HepG2 (cell line): ENCODE data around the gene TUBB4B. TPM values are rescaled to one million over a fixed set of nuclear protein-coding genes. Genes with fewer than 3 reads are reported as not detected.
A peak's percentile ranks its signal among the peaks of the same experiment; 100 is the strongest.

ENCODE experiments used
- EEA1 ChIP-seq: sonication (generic); formaldehyde crosslinking; IDR thresholded peaks from 2 replicates; pipeline ENCODE4 v1.5.1; 2020; ENCODE audit warnings: mild to moderate bottlenecking, missing genetic modification reagents, borderline replicate concordance
- FOSL1 ChIP-seq: sonication (generic); formaldehyde crosslinking; IDR thresholded peaks from 2 replicates; pipeline ENCODE4 v1.9.0; 2021; ENCODE audit warnings: missing genetic modification reagents, borderline replicate concordance
- MED8 ChIP-seq: sonication (generic); formaldehyde crosslinking; IDR thresholded peaks from 2 replicates; pipeline ENCODE4 v1.8.1; 2023; ENCODE audit warnings: mild to moderate bottlenecking, missing genetic modification reagents; ENCODE audit not compliant: insufficient replicate concordance
- MYC ChIP-seq: sonication (generic); formaldehyde crosslinking; IDR thresholded peaks from 2 replicates; pipeline ENCODE4 v1.9.0; 2021; ENCODE audit warnings: missing genetic modification reagents, borderline replicate concordance
- POGZ ChIP-seq: sonication (generic); formaldehyde crosslinking; IDR thresholded peaks from 2 replicates; pipeline ENCODE4 v1.4.0; 2020; ENCODE audit warnings: mild to moderate bottlenecking, missing genetic modification reagents
- PPARG ChIP-seq: conservative IDR thresholded peaks from 2 replicates; pipeline ENCODE4 v1.6.1; 2016; ENCODE audit warnings: missing biosample characterization, missing genetic modification reagents
- RBAK ChIP-seq: sonication (generic); formaldehyde crosslinking; IDR thresholded peaks from 2 replicates; pipeline ENCODE4 v1.5.1; 2020; ENCODE audit warnings: mild to moderate bottlenecking, missing genetic modification reagents
- RFX1 ChIP-seq: fragments of 450-650 bp; IDR thresholded peaks from 2 replicates; pipeline ENCODE4 v1.6.1; 2017
- SETDB1 ChIP-seq: sonication (generic); formaldehyde crosslinking; IDR thresholded peaks from 2 replicates; pipeline ENCODE4 v1.5.1; 2020; ENCODE audit warnings: missing genetic modification reagents, mild to moderate bottlenecking, borderline replicate concordance
- THAP11 ChIP-seq: IDR thresholded peaks from 2 replicates; pipeline ENCODE4 v1.6.1; 2016; ENCODE audit warnings: missing biosample characterization, missing genetic modification reagents
- U2AF2 ChIP-seq: fragments of 200-400 bp; formaldehyde crosslinking; IDR thresholded peaks from 2 replicates; pipeline ENCODE4 v1.6.1; 2017; ENCODE audit warnings: low read depth, mild to moderate bottlenecking, low read length
- ZFP62 ChIP-seq: sonication (generic); formaldehyde crosslinking; IDR thresholded peaks from 2 replicates; pipeline ENCODE4 v1.4.0; 2020; ENCODE audit warnings: missing genetic modification reagents
- ZNF292 ChIP-seq: sonication (generic); formaldehyde crosslinking; IDR thresholded peaks from 2 replicates; pipeline ENCODE4 v1.8.1; 2022; ENCODE audit warnings: mild to moderate bottlenecking, low read depth, missing genetic modification reagents, borderline replicate concordance
- ZNF34 ChIP-seq: sonication (generic); formaldehyde crosslinking; IDR thresholded peaks from 2 replicates; pipeline ENCODE4 v1.4.0; 2020; ENCODE audit warnings: mild to moderate bottlenecking, missing genetic modification reagents, borderline replicate concordance
- ZNF552 ChIP-seq: sonication (generic); formaldehyde crosslinking; IDR thresholded peaks from 2 replicates; pipeline ENCODE4 v1.9.0; 2022; ENCODE audit warnings: missing genetic modification reagents, mild to moderate bottlenecking, borderline replicate concordance
- polyA plus RNA-seq, 8 experiments: library from polyadenylated mRNA; depleted of rRNA in 3 of 8; stranded (reverse) in 7 of 8; unstranded in 1 of 8; fragments of >200 nt; fragmentation: Illumina TruSeq in 4 of 8; extraction: Trizol in 4 of 8; gene quantifications; 2 replicates each; pipeline versions ENCODE4 v1.2.1 to v1.2.3, GENCODE V29; 2011 to 2016; ENCODE audit warnings: low read depth in 4 of 8, missing spikeins in 1 of 8, mixed read lengths in 1 of 8; ENCODE audit not compliant: insufficient read depth in 1 of 8
- total RNA-seq, 5 experiments: library from RNA; depleted of rRNA; stranded (reverse); fragments of >200 nt; fragmentation: Illumina TruSeq; extraction: Trizol; gene quantifications; 2 replicates each; pipeline ENCODE4 v1.2.3, GENCODE V29; 2016; ENCODE audit warnings: low read depth in 1 of 5
- TF ChIP-seq, protein P1 (sequence below), 2 experiments: IDR thresholded peaks; 2 replicates each; pipeline ENCODE4 v1.6.1; 2011 to 2012; ENCODE audit warnings: low read length in 2 of 2, borderline replicate concordance in 1 of 2, low read depth in 1 of 2, mild to moderate bottlenecking in 1 of 2, moderate library complexity in 1 of 2
- TF ChIP-seq, protein P2 (sequence below): sonication (generic); formaldehyde crosslinking; IDR thresholded peaks from 2 replicates; pipeline ENCODE4 v1.4.0; 2020; ENCODE audit warnings: missing genetic modification reagents
- TF ChIP-seq, protein P3 (sequence below): sonication (generic); formaldehyde crosslinking; IDR thresholded peaks from 2 replicates; pipeline ENCODE4 v1.5.0; 2020; ENCODE audit warnings: missing genetic modification reagents
- TF ChIP-seq, protein P4 (sequence below): IDR thresholded peaks from 2 replicates; pipeline ENCODE4 v1.6.1; 2016
- TF ChIP-seq, protein P5 (sequence below): sonication (generic); formaldehyde crosslinking; IDR thresholded peaks from 2 replicates; pipeline ENCODE4 v1.5.1; 2020; ENCODE audit warnings: missing genetic modification reagents, mild to moderate bottlenecking, borderline replicate concordance

The TUBB4B gene
- total and polyA plus RNA-seq, 2 of the 13 experiments (the other 11 are each of a cell fraction or from before 2014, with no cell fraction given) = 182 to 412 TPM

DNA sequence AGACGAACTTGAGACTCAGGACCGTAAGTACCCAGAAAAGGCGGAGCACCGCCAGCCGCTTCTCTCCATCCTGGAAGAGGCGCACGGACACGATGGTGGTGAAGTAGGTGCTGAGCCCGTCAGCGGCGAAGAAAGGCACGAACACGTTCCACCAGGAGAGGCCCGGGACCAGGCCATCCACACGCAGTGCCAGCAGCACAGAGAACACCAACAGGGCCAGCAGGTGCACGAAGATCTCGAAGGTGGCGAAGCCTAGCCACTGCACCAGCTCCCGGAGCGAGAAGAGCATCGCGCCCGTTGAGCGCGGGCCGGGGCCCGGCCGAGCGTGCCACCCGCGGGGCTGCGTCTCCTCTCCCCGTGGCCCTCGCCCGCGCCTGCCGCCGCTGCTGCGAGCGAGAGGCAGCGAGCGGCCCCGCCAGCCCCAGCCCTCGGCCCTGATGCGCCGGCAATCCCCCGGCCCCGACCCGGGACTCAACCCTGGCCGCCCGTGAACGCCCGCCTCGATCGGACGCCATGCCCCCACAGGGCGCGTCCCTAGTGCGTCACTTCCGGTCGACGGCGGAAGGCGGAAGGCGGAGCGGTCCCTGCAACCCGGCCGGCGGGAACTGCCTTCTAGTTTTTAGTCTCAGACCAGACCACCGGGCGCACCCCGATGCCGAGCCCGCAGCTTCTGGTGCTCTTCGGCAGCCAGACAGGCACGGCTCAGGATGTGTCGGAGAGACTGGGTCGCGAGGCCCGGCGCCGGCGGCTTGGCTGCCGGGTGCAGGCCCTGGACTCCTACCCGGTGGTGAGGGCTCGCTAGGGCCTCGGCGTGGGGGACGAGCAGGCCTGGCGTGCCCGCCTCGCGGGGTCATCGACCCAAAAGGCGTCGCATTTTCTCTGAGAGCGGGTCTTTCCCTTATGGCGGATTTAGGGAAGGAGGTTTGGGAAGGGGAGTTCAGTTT lies 35.7 kb upstream of the TUBB4B start, which contains the start of the genes NDOR1 and TMEM203 (continued):
- TF ChIP-seq, protein P1, sequence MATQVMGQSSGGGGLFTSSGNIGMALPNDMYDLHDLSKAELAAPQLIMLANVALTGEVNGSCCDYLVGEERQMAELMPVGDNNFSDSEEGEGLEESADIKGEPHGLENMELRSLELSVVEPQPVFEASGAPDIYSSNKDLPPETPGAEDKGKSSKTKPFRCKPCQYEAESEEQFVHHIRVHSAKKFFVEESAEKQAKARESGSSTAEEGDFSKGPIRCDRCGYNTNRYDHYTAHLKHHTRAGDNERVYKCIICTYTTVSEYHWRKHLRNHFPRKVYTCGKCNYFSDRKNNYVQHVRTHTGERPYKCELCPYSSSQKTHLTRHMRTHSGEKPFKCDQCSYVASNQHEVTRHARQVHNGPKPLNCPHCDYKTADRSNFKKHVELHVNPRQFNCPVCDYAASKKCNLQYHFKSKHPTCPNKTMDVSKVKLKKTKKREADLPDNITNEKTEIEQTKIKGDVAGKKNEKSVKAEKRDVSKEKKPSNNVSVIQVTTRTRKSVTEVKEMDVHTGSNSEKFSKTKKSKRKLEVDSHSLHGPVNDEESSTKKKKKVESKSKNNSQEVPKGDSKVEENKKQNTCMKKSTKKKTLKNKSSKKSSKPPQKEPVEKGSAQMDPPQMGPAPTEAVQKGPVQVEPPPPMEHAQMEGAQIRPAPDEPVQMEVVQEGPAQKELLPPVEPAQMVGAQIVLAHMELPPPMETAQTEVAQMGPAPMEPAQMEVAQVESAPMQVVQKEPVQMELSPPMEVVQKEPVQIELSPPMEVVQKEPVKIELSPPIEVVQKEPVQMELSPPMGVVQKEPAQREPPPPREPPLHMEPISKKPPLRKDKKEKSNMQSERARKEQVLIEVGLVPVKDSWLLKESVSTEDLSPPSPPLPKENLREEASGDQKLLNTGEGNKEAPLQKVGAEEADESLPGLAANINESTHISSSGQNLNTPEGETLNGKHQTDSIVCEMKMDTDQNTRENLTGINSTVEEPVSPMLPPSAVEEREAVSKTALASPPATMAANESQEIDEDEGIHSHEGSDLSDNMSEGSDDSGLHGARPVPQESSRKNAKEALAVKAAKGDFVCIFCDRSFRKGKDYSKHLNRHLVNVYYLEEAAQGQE (IDR thresholded peaks at IDR 0.05; ENCODE audit: borderline replicate concordance in 1 of 2, low read depth in 1 of 2, low read length in 2 of 2) = peak in 1 of 2 experiments; percentile 7; a peak in 1 of 4 replicates
- no peak for TF ChIP-seq U2AF2
- no peak for TF ChIP-seq ZFP62 (CRISPR knock-in tag)
- TF ChIP-seq MED8 = peak; percentile 33
- TF ChIP-seq, protein P2, sequence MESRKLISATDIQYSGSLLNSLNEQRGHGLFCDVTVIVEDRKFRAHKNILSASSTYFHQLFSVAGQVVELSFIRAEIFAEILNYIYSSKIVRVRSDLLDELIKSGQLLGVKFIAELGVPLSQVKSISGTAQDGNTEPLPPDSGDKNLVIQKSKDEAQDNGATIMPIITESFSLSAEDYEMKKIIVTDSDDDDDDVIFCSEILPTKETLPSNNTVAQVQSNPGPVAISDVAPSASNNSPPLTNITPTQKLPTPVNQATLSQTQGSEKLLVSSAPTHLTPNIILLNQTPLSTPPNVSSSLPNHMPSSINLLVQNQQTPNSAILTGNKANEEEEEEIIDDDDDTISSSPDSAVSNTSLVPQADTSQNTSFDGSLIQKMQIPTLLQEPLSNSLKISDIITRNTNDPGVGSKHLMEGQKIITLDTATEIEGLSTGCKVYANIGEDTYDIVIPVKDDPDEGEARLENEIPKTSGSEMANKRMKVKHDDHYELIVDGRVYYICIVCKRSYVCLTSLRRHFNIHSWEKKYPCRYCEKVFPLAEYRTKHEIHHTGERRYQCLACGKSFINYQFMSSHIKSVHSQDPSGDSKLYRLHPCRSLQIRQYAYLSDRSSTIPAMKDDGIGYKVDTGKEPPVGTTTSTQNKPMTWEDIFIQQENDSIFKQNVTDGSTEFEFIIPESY (CRISPR knock-in tag) = peak; percentile 35; the same call in 1 of the 2 replicates
- TF ChIP-seq, protein P3, sequence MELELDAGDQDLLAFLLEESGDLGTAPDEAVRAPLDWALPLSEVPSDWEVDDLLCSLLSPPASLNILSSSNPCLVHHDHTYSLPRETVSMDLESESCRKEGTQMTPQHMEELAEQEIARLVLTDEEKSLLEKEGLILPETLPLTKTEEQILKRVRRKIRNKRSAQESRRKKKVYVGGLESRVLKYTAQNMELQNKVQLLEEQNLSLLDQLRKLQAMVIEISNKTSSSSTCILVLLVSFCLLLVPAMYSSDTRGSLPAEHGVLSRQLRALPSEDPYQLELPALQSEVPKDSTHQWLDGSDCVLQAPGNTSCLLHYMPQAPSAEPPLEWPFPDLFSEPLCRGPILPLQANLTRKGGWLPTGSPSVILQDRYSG (CRISPR knock-in tag) = no peak
- no peak for TF ChIP-seq FOSL1 (CRISPR knock-in tag)
- TF ChIP-seq PPARG = no peak
- no peak for TF ChIP-seq SETDB1 (CRISPR knock-in tag)
- no peak for TF ChIP-seq ZNF292 (CRISPR knock-in tag)
- TF ChIP-seq EEA1 (CRISPR knock-in tag) = no peak
- TF ChIP-seq, protein P4, sequence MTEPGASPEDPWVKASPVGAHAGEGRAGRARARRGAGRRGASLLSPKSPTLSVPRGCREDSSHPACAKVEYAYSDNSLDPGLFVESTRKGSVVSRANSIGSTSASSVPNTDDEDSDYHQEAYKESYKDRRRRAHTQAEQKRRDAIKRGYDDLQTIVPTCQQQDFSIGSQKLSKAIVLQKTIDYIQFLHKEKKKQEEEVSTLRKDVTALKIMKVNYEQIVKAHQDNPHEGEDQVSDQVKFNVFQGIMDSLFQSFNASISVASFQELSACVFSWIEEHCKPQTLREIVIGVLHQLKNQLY (CRISPR knock-in tag) = no peak; the same call in 1 of the 2 replicates
- peak; percentile 81; the same call in 1 of the 2 replicates for TF ChIP-seq MYC (CRISPR knock-in tag)
- TF ChIP-seq POGZ = peak; percentile 70
- TF ChIP-seq ZNF552 = no peak
- no peak; the same call in 1 of the 2 replicates for TF ChIP-seq ZNF34 (CRISPR knock-in tag)
- no peak for TF ChIP-seq RFX1
- TF ChIP-seq RBAK (CRISPR knock-in tag) = no peak
- TF ChIP-seq, protein P5, sequence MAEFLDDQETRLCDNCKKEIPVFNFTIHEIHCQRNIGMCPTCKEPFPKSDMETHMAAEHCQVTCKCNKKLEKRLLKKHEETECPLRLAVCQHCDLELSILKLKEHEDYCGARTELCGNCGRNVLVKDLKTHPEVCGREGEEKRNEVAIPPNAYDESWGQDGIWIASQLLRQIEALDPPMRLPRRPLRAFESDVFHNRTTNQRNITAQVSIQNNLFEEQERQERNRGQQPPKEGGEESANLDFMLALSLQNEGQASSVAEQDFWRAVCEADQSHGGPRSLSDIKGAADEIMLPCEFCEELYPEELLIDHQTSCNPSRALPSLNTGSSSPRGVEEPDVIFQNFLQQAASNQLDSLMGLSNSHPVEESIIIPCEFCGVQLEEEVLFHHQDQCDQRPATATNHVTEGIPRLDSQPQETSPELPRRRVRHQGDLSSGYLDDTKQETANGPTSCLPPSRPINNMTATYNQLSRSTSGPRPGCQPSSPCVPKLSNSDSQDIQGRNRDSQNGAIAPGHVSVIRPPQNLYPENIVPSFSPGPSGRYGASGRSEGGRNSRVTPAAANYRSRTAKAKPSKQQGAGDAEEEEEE (CRISPR knock-in tag) = no peak
- TF ChIP-seq THAP11 (CRISPR knock-in tag) = peak; percentile 93
